Left colon (tissue), 2 donors: ENCODE data around the gene HEXIM1. TPM values are rescaled to one million over a fixed set of nuclear protein-coding genes. Genes with fewer than 3 reads are reported as not detected.

ENCODE experiments used
- ATAC-seq: fragments of 200-7000 bp; cut with Tn5 transposase; one replicate; pipeline ENCODE4 v1.9.1; 2020; ENCODE audit warnings: mild to moderate bottlenecking, moderate library complexity
- DNase-seq, 2 donors: peaks; one replicate each; pipeline ENCODE4 v3.0.0-alpha.2; 2020
- intact Hi-C, 2 donors: fragments of 100-400 bp; cut with DNase I in 1 of 2; cut with micrococcal nuclease in 1 of 2; formaldehyde crosslinking; loops; one replicate each; pipeline versions ENCODE4 v1.11.2 to v1.14.0; 2022; cut with DNase I, micrococcal nuclease
- microRNA-seq, 2 donors: library from miRNA; unstranded; fragments of <30 nt; microRNA quantifications; one replicate each; pipeline versions ENCODE4 v1.1.0 to v1.2.0, GENCODE V29; 2020
- total RNA-seq, 2 donors: library from RNA; stranded (reverse); fragmentation: NEBNext Ultra II Directional; extraction: Animal tissue kit (Norgen Biotek cat#: 25700); gene quantifications; one replicate each; pipeline ENCODE4 v1.2.1, GENCODE V29; 2021
- donor health status: DM: no; HTN: no; CAD: no.
- donor health status: DM: yes; HTN: yes; CAD: no.

HEXIM1 gene
- total RNA-seq, 2 donors from 2014 or later = 36.1 to 46.7 TPM

- DNase-seq (no peak), ATAC-seq (peak; percentile 45)
- intact Hi-C loops = loop anchor here in 1 of 2 donors (10.0 kb wide), 1 partner anchor 56 kb away; the partner anchor contains the start of genes ACBD4 and PLCD3
Observed at GRCh38 chr17:45190503-45191255, 42.4 kb downstream of the HEXIM1 start.

GRCh38 chr17:45195424-45195823 lies 47.1 kb downstream of the HEXIM1 start:
- ATAC-seq = no peak
- intact Hi-C loops = loop anchor here (5.0 to 10.0 kb wide), 2 partner anchors 58 to 61 kb away; partner anchors contain the start of genes ACBD4 (in 2 of the 2) and PLCD3 (in 1 of the 2)

GRCh38 chr17:45197108-45197507 lies 48.8 kb downstream of the HEXIM1 start:
- ATAC-seq (no peak), DNase-seq (no peak)
- intact Hi-C loops = loop anchor here (5.0 to 10.0 kb wide), 2 partner anchors 60 to 62 kb away; partner anchors contain the start of genes ACBD4 (in 2 of the 2) and PLCD3 (in 1 of the 2)

More at GRCh38 chr17:45195424-45195823, 47.1 kb downstream of the HEXIM1 start:
- no peak for DNase-seq

DNA sequence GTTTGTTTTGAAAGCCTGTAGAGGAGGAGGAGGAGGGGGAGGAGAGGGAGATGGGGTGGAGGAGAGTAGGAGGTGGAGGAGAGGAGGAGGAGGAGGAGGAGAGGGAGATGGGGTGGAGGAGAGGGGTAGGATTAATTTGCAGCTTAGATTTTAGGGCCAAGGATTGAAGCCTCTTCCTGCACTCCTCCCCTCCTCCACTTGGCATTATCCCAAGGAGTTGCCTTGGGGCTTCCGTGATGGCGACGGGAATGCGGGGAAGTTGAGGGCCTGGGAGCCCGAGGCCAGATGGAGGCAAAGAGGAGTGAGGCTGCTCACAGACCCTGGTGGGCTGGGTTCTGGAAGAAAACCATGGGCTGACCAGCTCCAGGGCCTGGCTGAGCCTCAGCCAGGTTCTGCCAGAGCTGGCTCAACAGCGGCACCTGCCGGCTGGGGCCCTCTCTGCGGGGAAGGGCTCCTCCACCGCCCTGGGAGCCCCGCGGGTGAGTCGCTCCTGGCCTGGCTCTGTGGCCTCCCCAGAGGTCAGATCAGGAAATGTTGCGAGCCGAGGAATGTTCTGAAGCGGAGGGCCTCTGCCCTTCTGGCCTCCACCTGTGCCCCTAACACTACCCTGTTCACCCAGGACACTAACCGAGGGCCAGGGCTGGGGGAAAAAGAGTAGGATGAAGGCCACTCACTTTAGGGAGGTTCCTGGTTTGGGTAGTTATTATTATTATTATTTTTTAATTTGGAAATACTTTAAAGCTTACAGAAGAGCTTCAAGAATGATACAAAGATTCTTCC lies 49.5 kb downstream of the HEXIM1 start:
- DNase-seq (peak; percentile 86 to 93), ATAC-seq (peak; percentile 99)
- intact Hi-C loops = loop anchor here (5.0 to 10.0 kb wide), 2 partner anchors 60 to 63 kb away; partner anchors contain the start of genes ACBD4 (in 2 of the 2) and PLCD3 (in 1 of the 2)

- ATAC-seq (no peak), DNase-seq (no peak)
- intact Hi-C loops = no loop called here
Observed at GRCh38 chr17:45200701-45201100, 52.4 kb downstream of the HEXIM1 start.

DNA sequence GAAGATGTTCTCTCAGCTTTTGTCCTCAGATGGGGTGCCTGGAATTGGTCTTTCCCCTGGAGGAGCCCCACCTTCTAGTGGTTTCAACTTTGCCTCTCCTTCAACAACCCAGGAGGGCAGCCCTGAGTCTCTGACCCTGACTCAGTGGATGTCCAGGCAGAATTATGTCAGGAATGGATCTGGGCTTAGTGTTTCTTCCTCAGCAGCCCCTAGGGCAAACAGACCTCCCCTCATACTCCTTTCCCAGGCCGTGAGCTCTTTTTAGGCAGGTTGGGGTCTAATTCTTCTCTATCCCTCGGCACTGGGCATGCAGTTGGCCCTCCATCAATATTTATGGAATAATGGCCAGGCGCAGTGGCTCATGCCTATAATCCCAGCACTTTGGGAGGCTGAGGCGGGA lies 53.2 kb downstream of the HEXIM1 start:
- ATAC-seq = no peak
- intact Hi-C loops = no loop called here

More for the DNA sequence above, 53.2 kb downstream of the HEXIM1 start:
- no peak for DNase-seq

Small RNAs within 50 kb of the gene (microRNA-seq; reads per million reads assigned to microRNA genes)
- 0 reads per million in 2 donors for gene MIR6784

Other genes with a start within 250 kb of the HEXIM1 start
- 10 to 100 TPM; 72.6 to 77.5 TPM for gene EFTUD2, start 249.0 kb upstream of the HEXIM1 start, total RNA-seq
- gene GFAP, start 233.0 kb upstream of the HEXIM1 start, total RNA-seq = under 1 TPM; 0.11 to 0.37 TPM
- 1 to 10 TPM; 3.0 to 8.8 TPM for gene KIF18B, start 200.7 kb upstream of the HEXIM1 start, total RNA-seq
- gene C1QL1, start 180.2 kb upstream of the HEXIM1 start, total RNA-seq = 1 to 10 TPM in 1 of 2 donors, under 1 TPM in 1; 0.58 to 3.1 TPM
- gene DCAKD, start 96.8 kb upstream of the HEXIM1 start, total RNA-seq = 10 to 100 TPM; 25.7 to 28.1 TPM
- 10 to 100 TPM; 48.2 to 69.5 TPM for gene NMT1, start 87.2 kb upstream of the HEXIM1 start, total RNA-seq
- gene PLCD3, start 16.0 kb upstream of the HEXIM1 start, total RNA-seq = 100 to 1,000 TPM; 335 to 566 TPM
- 10 to 100 TPM; 22.3 to 22.6 TPM for gene ACBD4, start 12.8 kb upstream of the HEXIM1 start, total RNA-seq
- gene HEXIM2, start 13.4 kb downstream of the HEXIM1 start, total RNA-seq = 1 to 10 TPM; 4.7 to 5.2 TPM
- 10 to 100 TPM in 1 of 2 donors, 1 to 10 TPM in 1; 5.4 to 12.2 TPM for gene FMNL1, start 73.4 kb downstream of the HEXIM1 start, total RNA-seq
- not detected for gene SPATA32, start 113.6 kb downstream of the HEXIM1 start, total RNA-seq
- 10 to 100 TPM; 13.0 to 13.3 TPM for gene MAP3K14, start 168.5 kb downstream of the HEXIM1 start, total RNA-seq